Ovary (tissue), 10 donors: ENCODE data around the gene ABHD8. TPM values are rescaled to one million over a fixed set of nuclear protein-coding genes. Genes with fewer than 3 reads are reported as not detected.
A peak's percentile ranks its signal among the peaks of the same experiment; 100 is the strongest.

ENCODE experiments used
- DNase-seq, 5 donors: peaks; one replicate each; pipeline ENCODE4 v3.0.0-alpha.2; 2019 to 2020
- H3K27ac ChIP-seq, 2 donors: fragments of 200-600 bp; one replicate each; pipeline versions ENCODE4 v1.5.1 to v1.8.0; 2019 to 2022
- H3K27me3 ChIP-seq: fragments of 200-600 bp; one replicate; pipeline ENCODE4 v1.8.0; 2022
- H3K36me3 ChIP-seq: fragments of 200-600 bp; sonication (generic); one replicate; pipeline ENCODE4 v1.5.1; 2019
- H3K4me1 ChIP-seq: one replicate; pipeline ENCODE4 v1.8.1; 2013; ENCODE audit warnings: mild to moderate bottlenecking, moderate library complexity; ENCODE audit not compliant: insufficient read depth
- H3K4me3 ChIP-seq: fragments of 200-600 bp; sonication (generic); one replicate; pipeline ENCODE4 v1.5.1; 2017
- H3K9me3 ChIP-seq, 2 donors: fragments of 200-600 bp in 1 of 2; sonication (generic) in 1 of 2; one replicate each; pipeline versions ENCODE4 v1.5.1 to v1.8.1; 2013 to 2019; ENCODE audit warnings: mild to moderate bottlenecking in 1 of 2, moderate library complexity in 1 of 2
- EP300 ChIP-seq: sonication (generic); formaldehyde crosslinking; IDR thresholded peaks from one replicate; pipeline ENCODE4 v1.6.1; 2017; ENCODE audit warnings: antibody characterized with exemption
- POLR2A ChIP-seq: fragments of 450-650 bp; IDR thresholded peaks from one replicate; pipeline ENCODE4 v1.6.1; 2017; ENCODE audit warnings: antibody characterized with exemption, mild to moderate bottlenecking, moderate library complexity
- WGBS, 3 donors: extraction: QIAGEN DNeasy Blood & Tissue Kit in 1 of 3; methylation state at CpG; one replicate each; pipeline versions ENCODE4 v1.1.5 to v1.1.7; 2013 to 2017; 5-methylcytosine and 5-hydroxymethylcytosine counted together
- intact Hi-C, 4 donors: fragments of 100-400 bp; cut with DNase I; formaldehyde crosslinking; loops; one replicate each; pipeline versions ENCODE4 v1.11.0 to v1.15.1; 2022 to 2023
- long read RNA-seq, 3 donors: library from polyadenylated mRNA in 2 of 3; unstranded in 2 of 3; transcript quantifications; one replicate each; pipeline ENCODE4 v2.0.0 and lab custom pipeline, GENCODE V29; 2021 to 2026
- polyA plus RNA-seq, 2 donors: library from polyadenylated mRNA; stranded (reverse); fragments of 200-250 nt in 1 of 2; fragments of 350-450 nt in 1 of 2; fragmentation: Illumina TruSeq in 1 of 2; extraction: RNeasy Lipid Tissue Mini Kit (QIAGEN cat#74804) in 1 of 2; gene quantifications; one replicate each; pipeline ENCODE4 v1.2.3, GENCODE V29; 2013 to 2014
- total RNA-seq, 7 donors: library from RNA; depleted of rRNA in 2 of 7; stranded (reverse); fragments of >200 nt in 2 of 7; fragmentation: NEBNext Ultra II Directional in 3 of 7; extraction: Animal tissue kit (Norgen Biotek cat#: 25700) in 3 of 7; gene quantifications; one replicate each; pipeline versions ENCODE4 v1.1.0 to v1.2.4, GENCODE V29; 2016 to 2023
- TF ChIP-seq, protein P1 (sequence below), 3 donors: fragments of 450-650 bp in 2 of 3; fragments of 200-600 bp in 1 of 3; IDR thresholded peaks; one replicate each; pipeline versions ENCODE4 v1.5.1 to v1.8.0; 2016 to 2022; ENCODE audit warnings: antibody characterized with exemption in 3 of 3, mild to moderate bottlenecking in 1 of 3
- donor health status: DM: no; HTN: no; CAD: no; lungs with moderate emphysema.
- donor health status: DM: no; HTN: no; CAD: no.
- donor health status: Bipolar disorder and iron deficiency.
- donor health status: DM: yes; HTN: yes; CAD: no.
- donor health status: DM: no; HTN: no; CAD: no.
- donor health status: DM: yes; HTN: yes; CAD: no.

The ABHD8 gene
- 10 to 100 TPM; 12.4 to 25.1 (median 19.1) TPM for total RNA-seq
- polyA plus RNA-seq: 10 to 100 TPM in 1 of 2 donors, under 1 TPM in 1; 0.55 to 15.3 TPM
- long read RNA-seq, donor 1, transcript ABHD8-201 (5 exons, 2,090 nt): major isoform, 10 of 20 reads
- long read RNA-seq, donor 1, partial matches to known transcripts: 9 of 20 reads
- long read RNA-seq, donor 1, other reads (novel, unspliced or antisense): 1 of 20 reads
- long read RNA-seq, donor 2, partial matches to known transcripts: 124 of 131 reads
- long read RNA-seq, donor 2, other reads (novel, unspliced or antisense): 5 of 131 reads
- long read RNA-seq, donor 3, transcript ABHD8-201 (5 exons, 2,090 nt): major isoform, 51 of 60 reads
- long read RNA-seq, donor 3, partial matches to known transcripts: 4 of 60 reads
- long read RNA-seq, donor 3, other reads (novel, unspliced or antisense): 5 of 60 reads

DNA sequence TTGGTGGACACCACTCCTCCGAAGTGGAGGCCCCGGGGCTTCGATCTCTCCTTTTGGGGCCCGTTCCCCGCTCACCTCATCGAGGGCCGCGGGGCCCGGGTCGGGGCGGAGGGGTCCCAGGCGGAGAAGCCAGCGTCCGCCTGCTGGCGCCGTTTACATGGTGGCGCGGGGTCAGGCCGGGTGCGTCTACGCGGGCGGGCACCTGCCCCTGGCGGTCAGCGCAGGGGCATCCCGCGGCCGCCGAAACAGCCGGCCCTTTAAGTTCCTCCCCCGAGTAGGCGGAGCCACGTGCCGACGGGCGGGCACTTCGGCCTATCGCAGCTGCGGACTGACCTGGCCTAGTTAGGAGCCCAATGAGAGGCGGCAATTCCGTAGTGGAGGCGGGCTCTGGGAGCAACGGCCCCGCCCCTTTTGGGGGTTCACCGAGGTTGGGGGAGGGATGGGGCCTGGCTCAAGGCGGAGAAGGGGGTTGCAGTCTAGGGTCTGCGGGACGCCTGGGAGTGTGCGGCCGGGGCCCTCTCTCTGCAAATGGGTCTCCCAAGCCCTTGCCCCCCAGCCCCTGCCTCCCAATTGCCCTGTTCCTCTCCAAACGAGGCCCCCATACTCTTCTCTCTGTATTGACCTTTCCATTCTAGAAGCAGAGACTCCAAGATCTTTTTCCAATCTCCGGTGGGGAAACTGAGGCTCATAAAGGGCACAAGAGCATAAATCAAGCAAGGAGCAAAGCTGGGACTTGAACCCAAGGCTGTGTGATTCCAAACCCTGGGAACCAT, at the start of gene ABHD8:
TSS of gene ABHD8 (minus strand) at position 259 of the 773 bp plus-strand sequence. CDS start 1,809 bp downstream, outside the sequence.
- no peaks in the 10 kb centered on the region for H3K27me3 ChIP-seq
- 1% methylated on average over 25 to 52 of the region's 52 CpGs for WGBS, 3 donors
- TF ChIP-seq, protein P1, sequence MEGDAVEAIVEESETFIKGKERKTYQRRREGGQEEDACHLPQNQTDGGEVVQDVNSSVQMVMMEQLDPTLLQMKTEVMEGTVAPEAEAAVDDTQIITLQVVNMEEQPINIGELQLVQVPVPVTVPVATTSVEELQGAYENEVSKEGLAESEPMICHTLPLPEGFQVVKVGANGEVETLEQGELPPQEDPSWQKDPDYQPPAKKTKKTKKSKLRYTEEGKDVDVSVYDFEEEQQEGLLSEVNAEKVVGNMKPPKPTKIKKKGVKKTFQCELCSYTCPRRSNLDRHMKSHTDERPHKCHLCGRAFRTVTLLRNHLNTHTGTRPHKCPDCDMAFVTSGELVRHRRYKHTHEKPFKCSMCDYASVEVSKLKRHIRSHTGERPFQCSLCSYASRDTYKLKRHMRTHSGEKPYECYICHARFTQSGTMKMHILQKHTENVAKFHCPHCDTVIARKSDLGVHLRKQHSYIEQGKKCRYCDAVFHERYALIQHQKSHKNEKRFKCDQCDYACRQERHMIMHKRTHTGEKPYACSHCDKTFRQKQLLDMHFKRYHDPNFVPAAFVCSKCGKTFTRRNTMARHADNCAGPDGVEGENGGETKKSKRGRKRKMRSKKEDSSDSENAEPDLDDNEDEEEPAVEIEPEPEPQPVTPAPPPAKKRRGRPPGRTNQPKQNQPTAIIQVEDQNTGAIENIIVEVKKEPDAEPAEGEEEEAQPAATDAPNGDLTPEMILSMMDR (IDR thresholded peaks at IDR 0.05): peak; percentile 71 to 94 (median 91)
- TF ChIP-seq EP300 (no peak), POLR2A (peak; percentile 31)
- intact Hi-C loops: no loop called here
- H3K4me3 ChIP-seq: peak within 1 kb of the TSS; percentile 65
- H3K9me3 ChIP-seq: no peaks in the 10 kb centered on the region
- peaks cover 7% of the 10 kb centered on the region for H3K4me1 ChIP-seq
- peak within 1 kb of the TSS; percentile 50 to 59 for H3K27ac ChIP-seq
- DNase-seq: peak; percentile 98 to 99 (median 98)
- no peaks in the 10 kb centered on the region for H3K36me3 ChIP-seq

- Histone ChIP-seq H3K4me3 (no peak overlapping the region), H3K4me1 (no peaks in the 10 kb centered on the region), H3K27ac (no peak overlapping the region), H3K27me3 (no peaks in the 10 kb centered on the region), H3K9me3 (no peaks in the 10 kb centered on the region), H3K36me3 (no peaks in the 10 kb centered on the region)
- no peak for TF ChIP-seq POLR2A
- TF ChIP-seq, protein P1 (IDR thresholded peaks at IDR 0.05): no peak
- no peak for TF ChIP-seq EP300
- 41 to 48% (median 48%) methylated on average over 14 of the region's 14 CpGs for WGBS, 3 donors
- intact Hi-C loops: no loop called here
- DNase-seq: peak in 1 of 5 donors; percentile 35
Observed at GRCh38 chr19:17352608-17353280, 49.5 kb upstream of the ABHD8 start.

- H3K4me1 ChIP-seq: no peaks in the 10 kb centered on the region
- WGBS, 3 donors: 89 to 93% (median 90%) methylated on average over 45 of the region's 45 CpGs
- H3K36me3 ChIP-seq: no peaks in the 10 kb centered on the region
- no peaks in the 10 kb centered on the region for H3K27me3 ChIP-seq
- H3K4me3 ChIP-seq: no peak overlapping the region
- no peak for DNase-seq
- no peak overlapping the region for H3K27ac ChIP-seq
- TF ChIP-seq EP300: no peak
- TF ChIP-seq, protein P1 (IDR thresholded peaks at IDR 0.05): no peak
- no peak for TF ChIP-seq POLR2A
- intact Hi-C loops: loop anchor here in 1 of 4 donors (2.0 kb wide), 1 partner anchor 33 kb away; no protein-coding TSS in a partner anchor
- H3K9me3 ChIP-seq: no peaks in the 10 kb centered on the region
Observed at GRCh38 chr19:17351815-17352435, 48.7 kb upstream of the ABHD8 start.
